ENCODE measurements around the gene OR6F1.
"Not testable (repeated sequence)": the region's sequence is repeated elsewhere in the genome, so short reads cannot be mapped to it uniquely, and the experiment has no call there.

OR6F1 gene

GRCh38 chr1:247716546-247716945 is at the start of gene OR6F1:
OR6F1 (minus strand) TSS chr1:247716646; CDS start chr1:247712755, 3,891 bp downstream.
- DNase-seq (ENCODE audit: extremely low spot score), result no peak
- POLR2A ChIA-PET, result no interaction called here
- CTCF ChIA-PET, result no interaction called here

DNA sequence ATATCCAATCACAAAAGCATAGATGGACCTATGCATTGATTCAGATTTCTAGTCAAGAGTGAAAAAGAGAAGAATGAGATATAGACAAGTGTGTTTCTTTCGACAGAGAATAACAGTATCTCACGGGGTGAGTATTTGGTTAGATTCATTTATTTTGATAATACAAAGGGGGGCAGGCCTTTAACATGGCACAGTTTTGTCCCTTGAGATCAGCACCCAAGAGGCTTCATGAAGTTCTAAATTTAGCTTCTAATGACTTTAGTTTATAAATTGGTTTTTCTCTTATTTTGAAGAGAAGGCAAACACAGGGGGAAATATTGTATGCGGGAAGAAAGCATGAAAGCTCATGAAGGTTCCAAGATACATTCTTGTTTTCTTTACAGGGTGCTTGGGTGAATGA is 44.0 kb upstream of the OR6F1 start, which contains the start of gene OR1C1:
Gene OR1C1, minus strand, starts transcription at position 101 of the 400 bp plus-strand sequence. CDS start 2,150 bp downstream, outside the sequence.
- TF ChIP-seq LEF1 (IDR thresholded peaks at IDR 0.05; ENCODE audit: borderline replicate concordance) (no peak), SUZ12 (IDR thresholded peaks at IDR 0.05) (no peak), SP1 (IDR thresholded peaks at IDR 0.05) (no peak), ZNF384 (IDR thresholded peaks at IDR 0.05) (no peak), BHLHE40 (IDR thresholded peaks at IDR 0.05; ENCODE audit: borderline replicate concordance) (no peak), FOXM1 (IDR thresholded peaks at IDR 0.05; ENCODE audit: borderline replicate concordance) (no peak), FOXK2 (IDR thresholded peaks at IDR 0.05) (no peak), L3MBTL2 (conservative IDR thresholded peaks at IDR 0.05) (no peak), HDGF (IDR thresholded peaks at IDR 0.05; ENCODE audit: borderline replicate concordance) (no peak), ARNT (IDR thresholded peaks at IDR 0.05) (no peak), FOXA1 (IDR thresholded peaks at IDR 0.05) (no peak), NFRKB (IDR thresholded peaks at IDR 0.05) (no peak), PKNOX1 (IDR thresholded peaks at IDR 0.05) (no peak), ELF4 (IDR thresholded peaks at IDR 0.05) (no peak), CTBP1 (IDR thresholded peaks at IDR 0.05; ENCODE audit: borderline replicate concordance) (no peak), TARDBP (IDR thresholded peaks at IDR 0.05) (no peak)
- DNase-seq (ENCODE audit: extremely low spot score), result no peak
- ChIA-PET POLR2A (no interaction called here), CTCF (no interaction called here)

More at GRCh38 chr1:247716546-247716945, at the start of gene OR6F1:
- TF ChIP-seq ELF4 (IDR thresholded peaks at IDR 0.05) (no peak), FOXK2 (IDR thresholded peaks at IDR 0.05) (no peak), PKNOX1 (IDR thresholded peaks at IDR 0.05) (no peak), HDGF (IDR thresholded peaks at IDR 0.05; ENCODE audit: borderline replicate concordance) (no peak), SUZ12 (IDR thresholded peaks at IDR 0.05) (no peak), L3MBTL2 (conservative IDR thresholded peaks at IDR 0.05) (no peak), LEF1 (IDR thresholded peaks at IDR 0.05; ENCODE audit: borderline replicate concordance) (no peak), FOXA1 (IDR thresholded peaks at IDR 0.05) (no peak), BHLHE40 (IDR thresholded peaks at IDR 0.05; ENCODE audit: borderline replicate concordance) (no peak), SP1 (IDR thresholded peaks at IDR 0.05) (no peak)

DNA sequence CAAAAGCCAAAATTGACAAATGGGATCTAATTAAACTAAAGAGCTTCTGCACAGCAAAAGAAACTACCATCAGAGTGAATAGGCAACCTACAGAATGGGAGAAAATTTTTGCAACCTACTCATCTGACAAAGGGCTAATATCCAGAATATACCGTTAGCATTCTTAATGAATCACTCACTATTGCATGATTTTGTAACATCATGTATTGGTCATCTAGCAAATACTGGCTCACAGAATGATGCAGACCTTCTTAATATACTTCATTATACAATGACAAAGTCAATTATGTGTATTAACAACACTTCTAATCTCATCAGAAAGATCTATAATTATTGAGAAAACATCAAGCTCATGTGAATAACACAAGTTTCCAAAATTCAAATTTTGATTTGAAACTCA is 37.9 kb upstream of the OR6F1 start:
- POLR2A ChIA-PET; CTCF ChIA-PET; DNase-seq (ENCODE audit: extremely low spot score): not testable (repeated sequence)

DNA sequence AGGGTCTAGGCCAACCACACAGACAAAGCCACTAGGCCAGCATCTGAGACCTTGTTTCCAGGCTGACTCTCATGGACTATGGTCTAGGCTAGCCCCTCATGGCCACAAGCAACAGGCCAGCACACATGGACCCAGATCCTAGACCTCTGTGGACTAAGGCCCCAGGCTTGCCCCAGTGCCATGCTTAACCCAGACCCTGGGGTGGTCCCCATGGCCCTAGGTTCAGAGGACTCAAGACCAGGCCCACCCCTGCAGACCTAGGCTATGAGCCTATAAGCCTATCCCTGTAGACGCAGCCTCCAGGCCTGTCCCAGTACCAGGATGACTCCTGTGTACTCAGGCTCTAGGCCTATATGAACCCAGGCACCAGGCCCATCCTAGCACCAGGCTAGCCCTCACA is 33.4 kb upstream of the OR6F1 start:
- TF ChIP-seq L3MBTL2 (conservative IDR thresholded peaks at IDR 0.05), result no peak
- TF ChIP-seq BHLHE40 (IDR thresholded peaks at IDR 0.05; ENCODE audit: borderline replicate concordance), result no peak
- TF ChIP-seq PKNOX1 (IDR thresholded peaks at IDR 0.05), result no peak
- no peak for TF ChIP-seq FOXK2 (IDR thresholded peaks at IDR 0.05)
- TF ChIP-seq NFRKB (IDR thresholded peaks at IDR 0.05), result no peak
- no peak for TF ChIP-seq HDGF (IDR thresholded peaks at IDR 0.05; ENCODE audit: borderline replicate concordance)
- no peak for TF ChIP-seq CTBP1 (IDR thresholded peaks at IDR 0.05; ENCODE audit: borderline replicate concordance)
- TF ChIP-seq ARNT (IDR thresholded peaks at IDR 0.05), result no peak
- TF ChIP-seq ELF4 (IDR thresholded peaks at IDR 0.05), result no peak
- no peak for TF ChIP-seq FOXM1 (IDR thresholded peaks at IDR 0.05; ENCODE audit: borderline replicate concordance)
- no peak for TF ChIP-seq TARDBP (IDR thresholded peaks at IDR 0.05)
- TF ChIP-seq ZNF384 (IDR thresholded peaks at IDR 0.05), result no peak
- no peak for TF ChIP-seq LEF1 (IDR thresholded peaks at IDR 0.05; ENCODE audit: borderline replicate concordance)
- no peak for TF ChIP-seq FOXA1 (IDR thresholded peaks at IDR 0.05)
- no peak for TF ChIP-seq SP1 (IDR thresholded peaks at IDR 0.05)
- no peak for DNase-seq (ENCODE audit: extremely low spot score)
- ChIA-PET CTCF (no interaction called here), POLR2A (no interaction called here)

GRCh38 chr1:247748041-247748440 is 31.6 kb upstream of the OR6F1 start, which contains the start of gene OR14A2:
OR14A2 (minus strand) TSS chr1:247748141.
- POLR2A ChIA-PET, result no interaction called here
- CTCF ChIA-PET, result no interaction called here
- no peak for DNase-seq (ENCODE audit: extremely low spot score)
- TF ChIP-seq LEF1 (IDR thresholded peaks at IDR 0.05; ENCODE audit: borderline replicate concordance), result no peak
- no peak for TF ChIP-seq CTBP1 (IDR thresholded peaks at IDR 0.05; ENCODE audit: borderline replicate concordance)
- no peak for TF ChIP-seq NFRKB (IDR thresholded peaks at IDR 0.05)
- no peak for TF ChIP-seq ELF4 (IDR thresholded peaks at IDR 0.05)
- TF ChIP-seq FOXK2 (IDR thresholded peaks at IDR 0.05), result no peak
- no peak for TF ChIP-seq HDGF (IDR thresholded peaks at IDR 0.05; ENCODE audit: borderline replicate concordance)
- TF ChIP-seq ZNF384 (IDR thresholded peaks at IDR 0.05), result no peak
- TF ChIP-seq SUZ12 (IDR thresholded peaks at IDR 0.05), result no peak
- no peak for TF ChIP-seq TARDBP (IDR thresholded peaks at IDR 0.05)
- no peak for TF ChIP-seq BHLHE40 (IDR thresholded peaks at IDR 0.05; ENCODE audit: borderline replicate concordance)
- TF ChIP-seq ARNT (IDR thresholded peaks at IDR 0.05), result no peak
- no peak for TF ChIP-seq SP1 (IDR thresholded peaks at IDR 0.05)
- TF ChIP-seq FOXM1 (IDR thresholded peaks at IDR 0.05; ENCODE audit: borderline replicate concordance), result no peak
- TF ChIP-seq L3MBTL2 (conservative IDR thresholded peaks at IDR 0.05), result no peak

- CTCF ChIA-PET, result no interaction called here
- POLR2A ChIA-PET, result no interaction called here
- no peak for DNase-seq (ENCODE audit: extremely low spot score)
- TF ChIP-seq CTBP1 (IDR thresholded peaks at IDR 0.05; ENCODE audit: borderline replicate concordance), result no peak
- no peak for TF ChIP-seq ARNT (IDR thresholded peaks at IDR 0.05)
- TF ChIP-seq ELF4 (IDR thresholded peaks at IDR 0.05), result no peak
- no peak for TF ChIP-seq FOXM1 (IDR thresholded peaks at IDR 0.05; ENCODE audit: borderline replicate concordance)
- TF ChIP-seq SUZ12 (IDR thresholded peaks at IDR 0.05), result no peak
- no peak for TF ChIP-seq BHLHE40 (IDR thresholded peaks at IDR 0.05; ENCODE audit: borderline replicate concordance)
- TF ChIP-seq ZNF384 (IDR thresholded peaks at IDR 0.05), result no peak
- TF ChIP-seq HDGF (IDR thresholded peaks at IDR 0.05; ENCODE audit: borderline replicate concordance), result no peak
- TF ChIP-seq L3MBTL2 (conservative IDR thresholded peaks at IDR 0.05), result no peak
- TF ChIP-seq FOXA1 (IDR thresholded peaks at IDR 0.05), result no peak
- TF ChIP-seq TARDBP (IDR thresholded peaks at IDR 0.05), result no peak
- no peak for TF ChIP-seq SP1 (IDR thresholded peaks at IDR 0.05)
- no peak for TF ChIP-seq PKNOX1 (IDR thresholded peaks at IDR 0.05)
Measured at GRCh38 chr1:247747616-247748015, 31.2 kb upstream of the OR6F1 start.
